GM10266 (cell line): ENCODE data around the gene COG5.
A peak's percentile ranks its signal among the peaks of the same experiment; 100 is the strongest.

Experiments used
- DNase-seq: peaks from one replicate; pipeline ENCODE4 v3.0.0; 2012; ENCODE audit errors: extremely low spot score
- CTCF ChIP-seq: IDR thresholded peaks from 2 replicates; pipeline ENCODE4 v1.5.1; 2012; ENCODE audit warnings: mild to moderate bottlenecking, low read depth; ENCODE audit not compliant: control insufficient read depth, insufficient read depth; ENCODE audit errors: missing control alignments

COG5 gene

GRCh38 chr7:107208024-107208521 lies 355.6 kb downstream of the COG5 start:
- TF ChIP-seq CTCF, result no peak

DNA sequence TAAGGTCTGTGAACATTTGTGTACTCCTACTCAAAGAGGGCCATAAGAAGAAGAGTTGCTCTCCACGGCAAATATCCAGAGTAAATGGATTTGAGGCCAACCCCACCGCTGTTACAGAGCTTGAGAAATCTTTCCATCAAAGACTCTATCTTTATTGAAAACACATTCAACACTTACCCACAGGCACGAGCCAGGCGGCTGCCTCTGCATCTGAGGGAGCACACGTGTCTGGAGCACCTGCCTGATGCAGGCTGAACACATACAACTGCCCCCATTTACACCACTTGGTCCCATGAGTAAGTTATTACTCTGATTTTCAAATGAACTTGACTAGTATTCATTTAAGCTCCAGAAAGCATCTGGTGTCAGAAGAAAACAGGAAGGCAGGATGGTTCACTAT lies 356.3 kb downstream of the COG5 start:
- TF ChIP-seq CTCF, result no peak
- no peak for DNase-seq

More at GRCh38 chr7:107208024-107208521, 355.6 kb downstream of the COG5 start:
- DNase-seq, result no peak

DNA sequence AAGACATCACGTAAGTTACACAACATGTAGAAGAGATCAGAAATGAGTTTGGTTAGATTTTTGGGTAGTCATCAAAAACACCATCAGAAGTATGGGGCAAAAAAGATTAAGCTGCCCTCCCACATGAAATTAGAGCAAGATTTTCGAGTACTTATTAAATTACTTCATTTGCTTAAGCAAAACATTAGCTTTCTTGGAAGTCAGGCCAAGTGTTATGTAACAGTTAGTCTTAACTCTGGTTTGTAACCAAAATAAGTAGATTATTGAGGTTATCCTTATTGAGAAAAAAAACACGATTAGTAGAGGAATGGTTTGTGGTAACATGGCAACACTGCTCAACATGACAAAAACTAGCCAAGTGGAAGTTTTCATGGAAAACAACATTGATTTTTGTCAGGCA lies 357.0 kb downstream of the COG5 start:
- TF ChIP-seq CTCF, result no peak

GRCh38 chr7:107206136-107206535 lies 357.6 kb downstream of the COG5 start:
- DNase-seq, result no peak
- TF ChIP-seq CTCF, result no peak

More for the DNA sequence above, 357.0 kb downstream of the COG5 start:
- no peak for DNase-seq

DNA sequence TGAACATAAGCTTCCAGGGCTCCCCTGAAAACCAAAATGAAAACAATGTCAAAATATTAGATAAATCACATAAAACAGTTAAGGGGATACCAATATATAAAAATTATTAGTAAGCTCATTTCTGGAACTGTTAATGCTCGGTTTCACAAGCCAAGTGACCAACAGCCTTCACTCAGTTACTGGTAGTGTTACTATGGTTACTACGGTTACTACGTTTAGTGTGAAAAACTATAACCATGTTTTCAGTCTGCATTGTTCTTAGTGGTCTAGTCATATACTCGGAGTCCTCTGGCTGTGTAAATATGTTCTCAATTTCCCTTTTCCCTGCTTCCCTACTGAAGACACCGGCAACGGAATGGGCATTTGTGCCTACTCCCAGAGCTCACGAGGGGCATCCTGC lies 360.1 kb downstream of the COG5 start:
- no peak for DNase-seq
- TF ChIP-seq CTCF, result no peak

DNA sequence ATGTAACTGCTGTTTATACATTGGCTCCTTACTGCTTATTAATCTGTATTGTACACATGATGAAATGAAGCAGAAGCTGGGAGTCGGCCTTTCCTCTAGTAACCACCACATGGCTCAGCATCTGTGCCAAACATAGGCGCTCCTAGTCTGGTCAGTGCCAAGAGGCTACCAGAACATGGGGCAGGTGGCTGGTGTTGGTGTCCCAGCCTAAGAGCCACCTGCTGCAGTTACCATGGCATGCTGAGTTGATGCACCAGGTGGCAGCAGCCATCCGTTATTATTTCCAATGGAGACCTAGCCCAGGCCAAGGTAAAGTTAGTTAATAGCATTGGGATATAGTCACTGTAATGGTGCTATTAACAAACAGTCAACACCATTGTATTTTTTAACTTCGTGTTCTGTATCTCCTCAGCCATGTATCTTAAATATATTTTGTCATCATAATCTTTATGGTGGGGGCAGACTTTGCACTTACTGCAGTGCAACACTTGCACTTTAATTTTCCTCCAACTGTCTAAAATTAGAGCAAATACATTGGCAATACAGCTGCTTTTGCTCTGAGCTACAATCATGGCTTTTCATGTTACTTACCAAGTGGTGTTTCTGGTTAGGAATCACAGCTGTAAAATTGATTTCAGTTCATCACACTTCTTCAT lies 361.8 kb downstream of the COG5 start:
- peak; percentile 51 for TF ChIP-seq CTCF
- peak; percentile 26 for DNase-seq

DNA sequence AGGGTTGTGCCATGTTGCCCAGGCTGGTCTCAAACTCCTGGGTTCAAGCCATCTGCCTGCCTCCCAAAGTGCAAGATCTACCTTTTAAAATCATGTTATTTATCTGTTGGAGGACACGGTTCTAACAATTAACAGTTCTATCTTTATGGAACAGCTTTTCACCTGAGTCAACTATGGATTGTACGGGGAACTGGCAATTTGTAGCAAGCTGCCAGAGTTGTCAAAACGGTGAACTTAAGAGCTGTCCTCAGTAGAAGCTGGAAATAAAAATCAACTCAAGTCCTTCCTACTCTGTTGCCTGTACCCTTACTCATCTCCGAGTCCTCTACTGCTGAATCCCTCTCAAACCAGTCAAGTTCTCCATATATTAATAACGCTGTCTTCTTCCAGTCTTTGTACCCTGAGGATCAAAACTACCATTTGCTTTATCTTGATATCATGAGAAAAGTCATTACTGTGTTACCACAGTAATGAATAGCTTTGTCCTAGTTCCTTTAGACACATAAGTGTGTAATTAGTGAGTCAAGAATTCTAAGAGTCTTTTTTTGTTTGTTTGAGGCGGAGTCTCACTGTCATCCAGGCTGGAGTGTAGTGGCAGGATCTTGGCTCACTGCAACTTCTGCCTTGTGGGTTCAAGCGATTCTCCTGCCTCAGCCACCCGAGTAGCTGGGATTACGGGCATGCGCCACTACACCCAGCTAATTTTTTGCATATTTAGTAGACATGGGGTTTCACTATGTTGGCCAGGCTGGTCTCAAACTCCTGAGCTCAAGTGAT lies 366.7 kb downstream of the COG5 start:
- TF ChIP-seq CTCF, result no peak
- DNase-seq, result no peak
